Measurements from ENCODE around the gene ZFP91.
A peak's percentile ranks its signal among the peaks of the same experiment; 100 is the strongest.

ZFP91 gene

DNA sequence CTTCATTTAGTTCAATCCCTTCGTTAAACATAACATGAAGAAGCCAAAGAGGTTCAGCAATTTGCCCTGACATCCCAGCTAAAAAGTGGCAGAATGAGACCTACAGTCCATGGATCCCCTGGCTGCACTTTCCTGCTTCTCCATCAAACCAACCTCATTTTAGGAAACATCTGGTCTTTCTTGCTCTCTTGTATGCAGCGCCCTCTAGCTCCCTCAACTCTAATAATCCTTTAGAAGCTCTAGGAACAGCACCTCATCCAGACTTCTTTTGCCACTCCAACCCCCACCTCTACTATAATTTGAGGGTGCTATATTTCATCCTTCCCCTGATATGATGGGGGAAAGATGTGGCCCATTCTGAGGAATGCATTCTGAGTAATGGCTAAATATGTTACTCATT is 51.0 kb downstream of the ZFP91 start:
- no peak for DNase-seq (ENCODE audit: low read depth in 1 of 2, low spot score in 1 of 2)

- DNase-seq (ENCODE audit: low read depth in 1 of 2, low spot score in 1 of 2) = no peak
Measured at GRCh38 chr11:58631378-58631777, 52.5 kb downstream of the ZFP91 start.

- DNase-seq (ENCODE audit: low read depth in 1 of 2, low spot score in 1 of 2) = no peak
Measured at GRCh38 chr11:58632510-58632909, 53.6 kb downstream of the ZFP91 start.

- no peak for DNase-seq (ENCODE audit: low read depth in 1 of 2, low spot score in 1 of 2)
Measured at GRCh38 chr11:58636587-58636986, 57.7 kb downstream of the ZFP91 start.

GRCh38 chr11:58637371-58637770 is 58.5 kb downstream of the ZFP91 start:
- DNase-seq (ENCODE audit: low read depth in 1 of 2, low spot score in 1 of 2) = no peak

GRCh38 chr11:58639103-58639502 is 60.2 kb downstream of the ZFP91 start:
- no peak for DNase-seq (ENCODE audit: low read depth in 1 of 2, low spot score in 1 of 2)

GRCh38 chr11:58639669-58640068 is 60.8 kb downstream of the ZFP91 start:
- DNase-seq (ENCODE audit: low read depth in 1 of 2, low spot score in 1 of 2) = no peak

GRCh38 chr11:58640386-58641023 is 61.6 kb downstream of the ZFP91 start:
- no peak for DNase-seq (ENCODE audit: low read depth in 1 of 2, low spot score in 1 of 2)

DNA sequence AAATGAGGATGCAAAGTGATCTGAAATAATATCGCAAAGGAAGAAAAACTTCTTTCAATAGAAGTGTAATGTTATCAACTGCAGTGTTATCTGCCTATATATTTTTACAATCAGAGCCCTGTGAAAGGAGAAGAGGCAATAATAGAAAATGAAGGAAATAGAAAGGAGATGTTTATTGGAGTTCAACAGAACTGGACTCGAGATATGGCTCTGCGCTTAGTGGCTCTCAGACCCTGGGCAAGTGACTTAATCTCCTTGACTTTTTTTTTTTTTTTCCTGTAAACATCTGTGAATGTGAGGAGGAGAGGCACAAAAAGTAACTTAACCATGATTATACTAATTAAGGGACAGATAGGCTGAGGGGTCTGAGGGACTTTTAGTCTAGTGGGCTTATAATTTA is 62.5 kb downstream of the ZFP91 start:
- no peak for DNase-seq (ENCODE audit: low read depth in 1 of 2, low spot score in 1 of 2)

GRCh38 chr11:58641803-58642581 is 63.1 kb downstream of the ZFP91 start:
- no peak for DNase-seq (ENCODE audit: low read depth in 1 of 2, low spot score in 1 of 2)

GRCh38 chr11:58645854-58646253 is 67.0 kb downstream of the ZFP91 start:
- no peak for DNase-seq (ENCODE audit: low read depth in 1 of 2, low spot score in 1 of 2)

DNA sequence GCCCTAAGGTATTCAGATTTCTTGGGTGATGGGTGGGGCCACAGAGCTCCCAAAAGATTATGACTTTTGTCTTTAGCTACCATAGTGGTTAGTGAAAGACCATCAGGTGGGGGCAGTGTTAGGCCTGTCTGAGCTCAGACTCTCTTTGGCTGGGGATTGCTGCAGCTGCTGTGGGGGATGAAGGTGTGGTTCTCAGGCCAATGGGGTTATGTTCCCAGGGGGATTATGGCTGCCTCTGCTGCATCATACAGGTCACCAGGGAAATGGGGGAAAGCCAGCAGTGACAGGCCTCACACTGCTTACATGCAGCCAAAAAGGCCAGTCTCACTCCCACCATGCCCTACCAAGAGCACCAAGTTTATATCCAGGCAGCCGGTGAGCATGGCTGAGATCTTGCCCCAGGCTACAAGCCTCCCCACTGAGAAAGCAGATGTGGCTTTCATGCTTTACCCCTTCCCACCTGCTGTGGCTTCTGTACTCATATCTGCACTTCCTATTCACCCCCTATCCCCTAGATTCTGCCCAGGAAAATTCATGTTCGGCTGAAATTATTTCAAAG is 68.4 kb downstream of the ZFP91 start:
- no peak for DNase-seq (ENCODE audit: low read depth in 1 of 2, low spot score in 1 of 2)

GRCh38 chr11:58647866-58648265 is 69.0 kb downstream of the ZFP91 start:
- DNase-seq (ENCODE audit: low read depth in 1 of 2, low spot score in 1 of 2) = no peak

- no peak for DNase-seq (ENCODE audit: low read depth in 1 of 2, low spot score in 1 of 2)
Measured at GRCh38 chr11:58649623-58650022, 70.8 kb downstream of the ZFP91 start.

GRCh38 chr11:58650496-58650895 is 71.6 kb downstream of the ZFP91 start:
- DNase-seq (ENCODE audit: low read depth in 1 of 2, low spot score in 1 of 2) = no peak

DNA sequence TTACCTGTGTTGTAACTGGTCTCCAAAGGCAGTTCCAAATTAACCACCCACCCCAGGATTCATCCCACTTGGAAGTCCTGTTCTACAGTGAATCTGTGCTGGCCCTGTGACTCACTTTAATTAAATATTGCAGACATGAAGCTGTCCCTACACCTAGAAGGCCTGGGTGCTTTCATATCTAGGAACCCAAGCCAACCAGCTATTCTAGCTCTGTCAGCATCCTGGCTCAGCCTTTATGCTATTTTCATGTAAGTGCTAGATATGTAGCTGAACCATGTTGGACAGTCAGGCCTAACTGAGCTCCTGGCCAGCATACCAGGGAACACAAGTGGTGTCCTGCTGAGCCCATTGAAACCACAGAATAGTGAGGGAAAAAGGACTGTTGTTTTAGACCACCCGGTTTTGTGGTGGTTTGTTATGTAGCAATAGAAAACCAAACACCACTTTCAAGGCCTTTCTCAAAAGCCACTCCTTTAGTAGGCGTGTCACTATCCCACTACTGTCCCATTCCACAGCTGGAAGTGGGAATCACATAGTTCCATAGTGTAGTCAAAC is 73.9 kb downstream of the ZFP91 start:
- no peak for DNase-seq (ENCODE audit: low read depth in 1 of 2, low spot score in 1 of 2)

DNA sequence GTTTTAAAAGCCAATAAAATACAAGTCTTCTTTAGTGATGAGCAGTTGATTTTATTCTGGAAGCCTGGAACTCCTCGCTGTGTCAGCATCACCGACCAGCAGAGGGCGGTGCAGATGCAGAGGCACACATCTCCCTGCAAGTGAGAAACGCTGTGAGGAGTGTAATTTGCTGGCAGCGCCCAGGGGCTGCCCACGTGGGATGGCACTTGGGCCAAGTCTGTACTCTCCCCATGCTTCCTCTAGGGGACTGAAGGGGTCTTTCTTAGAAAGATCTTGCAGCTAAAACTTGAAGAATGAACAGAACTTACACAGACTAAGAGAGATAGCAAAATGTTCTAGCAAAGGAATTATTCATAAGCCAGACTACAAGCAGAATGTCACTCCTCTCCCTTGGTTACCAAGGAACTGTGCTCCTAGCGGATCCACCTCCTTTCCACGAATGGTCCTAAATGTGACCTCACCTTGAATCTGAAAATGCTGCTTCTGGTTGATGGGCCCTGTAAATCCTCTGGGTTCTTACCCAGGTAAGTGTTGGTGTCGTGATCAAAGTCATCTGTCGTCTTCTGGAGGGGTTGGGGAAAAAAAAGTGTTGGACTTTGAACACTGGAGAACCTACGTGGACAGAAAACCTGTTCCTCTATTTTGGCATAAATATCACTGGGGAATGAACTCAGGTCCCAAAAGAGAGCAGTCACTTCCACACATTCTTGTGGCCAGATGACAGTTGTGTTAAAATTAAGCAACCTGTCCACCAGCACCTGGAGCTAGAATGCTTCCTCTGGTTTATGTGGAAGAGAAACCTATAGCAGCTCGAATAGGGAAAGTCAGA is 75.4 kb downstream of the ZFP91 start:
- DNase-seq (ENCODE audit: low read depth in 1 of 2, low spot score in 1 of 2) = peak; percentile 60 to 65

- no peak for DNase-seq (ENCODE audit: low read depth in 1 of 2, low spot score in 1 of 2)
Measured at GRCh38 chr11:58654908-58655296, 76.0 kb downstream of the ZFP91 start.

- no peak for DNase-seq (ENCODE audit: low read depth in 1 of 2, low spot score in 1 of 2)
Measured at GRCh38 chr11:58656348-58656747, 77.5 kb downstream of the ZFP91 start.

DNA sequence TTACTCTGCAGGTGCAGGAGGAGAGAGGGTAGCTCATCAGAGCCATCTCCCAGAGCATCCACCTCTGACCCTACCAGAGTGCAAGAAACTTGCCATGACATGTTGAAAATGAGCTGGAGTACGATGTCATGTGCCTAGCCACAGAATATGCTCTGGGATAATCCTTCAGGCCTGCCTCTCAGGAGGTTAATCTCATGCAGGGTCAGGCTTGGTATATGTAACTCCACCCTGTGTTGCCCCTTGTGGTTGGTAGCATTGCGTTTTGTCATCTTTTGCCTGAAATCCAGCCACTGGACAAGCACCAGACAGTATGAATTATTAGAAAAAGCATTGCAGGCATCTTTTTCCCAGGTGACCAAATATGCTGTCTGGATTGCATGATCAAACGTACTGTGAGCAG is 79.8 kb downstream of the ZFP91 start:
- DNase-seq (ENCODE audit: low read depth in 1 of 2, low spot score in 1 of 2) = no peak

- DNase-seq (ENCODE audit: low read depth in 1 of 2, low spot score in 1 of 2) = no peak
Measured at GRCh38 chr11:58659404-58659803, 80.5 kb downstream of the ZFP91 start.
